Measurements from ENCODE around the gene MCTP2. TPM values are rescaled to one million over a fixed set of nuclear protein-coding genes. Genes with fewer than 3 reads are reported as not detected.

Gene MCTP2
- total and polyA plus RNA-seq, 2 of the 8 experiments (the other 6 are each of a cell fraction or from before 2014, with no cell fraction given), result 3.4 to 4.5 TPM

DNA sequence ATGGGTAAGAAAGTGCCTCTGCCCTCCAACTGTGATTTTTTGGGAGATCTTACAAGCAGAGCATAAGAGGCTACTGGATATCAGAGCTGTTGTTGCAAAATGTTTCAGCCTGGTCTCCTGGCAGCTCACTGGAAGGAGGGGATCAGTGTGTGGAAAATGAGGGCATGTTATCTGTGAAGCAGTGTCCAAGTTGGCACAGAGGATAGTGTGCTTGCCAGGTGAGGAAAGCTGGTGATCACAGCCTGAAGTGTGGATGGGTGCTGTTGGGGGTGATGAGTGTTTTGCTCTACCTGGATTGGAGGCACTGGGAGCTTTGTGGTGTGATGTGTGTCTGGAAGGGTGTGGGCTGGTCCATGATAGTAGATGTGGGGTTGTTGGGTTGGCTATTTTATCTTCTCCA is 69.3 kb downstream of the MCTP2 start:
- Histone ChIP-seq H3K4me2 (ENCODE audit: insufficient read depth in 1 of 2, low read depth in 2 of 2, low read length in 2 of 2) (no peak overlapping the region), H3K79me1 (ENCODE audit: low read depth, low read length) (no peaks in the 10 kb centered on the region), H4K5ac (ENCODE audit: insufficient read length, low read depth, low read length) (no peak overlapping the region), H2BK20ac (ENCODE audit: low read length) (no peak overlapping the region), H4K91ac (replicated peaks; ENCODE audit: insufficient read length, low read length) (no peak overlapping the region), H3K14ac (ENCODE audit: insufficient read length) (no peak overlapping the region), H3K4me1 (replicated peaks in 1 of 4; ENCODE audit: control insufficient read depth in 3 of 4, insufficient read depth in 4 of 4, low read length in 3 of 4) (no peaks in the 10 kb centered on the region), H2BK12ac (ENCODE audit: low read depth, low read length) (no peak overlapping the region), H3K4me3 (ENCODE audit: extremely low read depth in 1 of 4, insufficient read depth in 2 of 4, low read depth in 3 of 4, low read length in 4 of 4) (no peak overlapping the region), H4K8ac (ENCODE audit: extremely low read depth, insufficient read depth, low read length) (no peak overlapping the region), H3K23ac (ENCODE audit: insufficient read length) (no peak overlapping the region), H3K9me3 (ENCODE audit: insufficient read depth in 2 of 2, low read depth in 1 of 2, low read length in 1 of 2) (no peaks in the 10 kb centered on the region), H3K36me3 (ENCODE audit: control insufficient read depth in 2 of 4, insufficient read depth in 4 of 4, low read length in 3 of 4) (no peaks in the 10 kb centered on the region), H3K27ac (ENCODE audit: low read depth, low read length) (no peak overlapping the region), H2BK120ac (replicated peaks; ENCODE audit: low read depth, low read length) (no peak overlapping the region), H3K23me2 (ENCODE audit: low read depth, low read length) (no peaks in the 10 kb centered on the region), H3K27me3 (replicated peaks in 1 of 4; ENCODE audit: control insufficient read depth in 3 of 4, extremely low read depth in 1 of 4, insufficient read depth in 3 of 4, low read length in 3 of 4) (no peaks in the 10 kb centered on the region), H3K56ac (replicated peaks; ENCODE audit: insufficient read length, low read depth, low read length) (no peak overlapping the region), H2AK5ac (ENCODE audit: low read depth, low read length) (no peak overlapping the region), H3K9ac (replicated peaks in 1 of 4; ENCODE audit: extremely low read depth in 1 of 4, low read depth in 3 of 4, low read length in 3 of 4) (no peak overlapping the region), H2AFZ (ENCODE audit: low read length) (no peak overlapping the region), H2BK5ac (ENCODE audit: low read depth, low read length) (no peak overlapping the region), H2BK15ac (ENCODE audit: low read length) (no peak overlapping the region), H3K18ac (ENCODE audit: extremely low read depth, low read length) (no peak overlapping the region), H3K79me2 (ENCODE audit: control insufficient read depth in 1 of 2, insufficient read depth in 2 of 2, low read length in 2 of 2) (no peaks in the 10 kb centered on the region), H3K4ac (replicated peaks; ENCODE audit: insufficient read length, low read depth, low read length) (no peak overlapping the region), H4K20me1 (replicated peaks in 1 of 2; ENCODE audit: control insufficient read depth in 1 of 2, insufficient read depth in 2 of 2, low read length in 2 of 2) (peaks cover 0 to 2% of the 10 kb centered on the region in 2 experiments)
- POLR2A ChIA-PET (ENCODE audit: partially characterized antibody), result no interaction called here
- no peak for FAIRE-seq
- DNase-seq (ENCODE audit: low read depth in 1 of 2, low spot score in 2 of 2), result no peak
- TF ChIP-seq SIX5 (IDR thresholded peaks at IDR 0.05; ENCODE audit: low read depth, low read length) (no peak), EZH2 (IDR thresholded peaks at IDR 0.05; ENCODE audit: low read depth, low read length, severe bottlenecking) (no peak), RFX5 (IDR thresholded peaks at IDR 0.05; ENCODE audit: borderline replicate concordance, low read depth, low read length) (no peak), CBX8 (IDR thresholded peaks at IDR 0.05; ENCODE audit: borderline replicate concordance, low read depth, low read length) (no peak), SP4 (IDR thresholded peaks at IDR 0.05; ENCODE audit: low read length) (no peak), NRF1 (IDR thresholded peaks at IDR 0.05; ENCODE audit: low read depth, low read length) (no peak), CTCF (IDR thresholded peaks at IDR 0.05; ENCODE audit: control extremely low read depth in 1 of 3, insufficient read depth in 1 of 3, low read depth in 1 of 3, low read length in 3 of 3) (no peak), SAP30 (IDR thresholded peaks at IDR 0.05; ENCODE audit: insufficient read depth, insufficient replicate concordance, low read length) (no peak), ASH2L (IDR thresholded peaks at IDR 0.05; ENCODE audit: low read length) (no peak), BACH1 (IDR thresholded peaks at IDR 0.05; ENCODE audit: low read length) (no peak), USF2 (IDR thresholded peaks at IDR 0.05; ENCODE audit: low read length) (no peak), BRCA1 (IDR thresholded peaks at IDR 0.05; ENCODE audit: low read depth, low read length) (no peak)
- CTCF ChIA-PET (ENCODE audit: partially characterized antibody), result interaction anchor here (0.8 to 1.1 kb wide), 2 partner anchors 13 to 24 kb away, joined by 3 read pairs; no protein-coding TSS in a partner anchor
